Upper lobe of left lung (tissue), 6 donors: ENCODE results near the gene KCNE1. TPM values are rescaled to one million over a fixed set of nuclear protein-coding genes. Genes with fewer than 3 reads are reported as not detected.

Experiments
- ATAC-seq, 2 donors: fragments of 200-7000 bp; cut with Tn5 transposase; one replicate each; pipeline ENCODE4 v1.9.1; 2022; ENCODE audit warnings: mild to moderate bottlenecking in 2 of 2, moderate library complexity in 2 of 2; ENCODE audit not compliant: low FRiP score in 2 of 2
- DNase-seq, 2 donors: peaks; one replicate each; pipeline ENCODE4 v3.0.0-alpha.2; 2019 to 2020
- H3K27ac ChIP-seq, 4 donors: fragments of 200-600 bp; sonication (generic); one replicate each; pipeline ENCODE4 v1.5.1; 2016 to 2019
- H3K27me3 ChIP-seq, 4 donors: fragments of 200-600 bp; sonication (generic); one replicate each; pipeline ENCODE4 v1.5.1; 2017 to 2019
- H3K36me3 ChIP-seq, 4 donors: fragments of 200-600 bp; sonication (generic); one replicate each; pipeline ENCODE4 v1.5.1; 2016 to 2019
- H3K4me1 ChIP-seq, 4 donors: fragments of 200-600 bp; sonication (generic); one replicate each; pipeline ENCODE4 v1.5.1; 2018 to 2019
- H3K4me3 ChIP-seq, 4 donors: fragments of 200-600 bp; sonication (generic); one replicate each; pipeline ENCODE4 v1.5.1; 2017 to 2019; ENCODE audit warnings: mild to moderate bottlenecking in 2 of 4, moderate library complexity in 1 of 4
- H3K9me3 ChIP-seq, 4 donors: fragments of 200-600 bp; sonication (generic); one replicate each; pipeline ENCODE4 v1.5.1; 2018 to 2019
- EP300 ChIP-seq, 4 donors: sonication (generic); formaldehyde crosslinking; IDR thresholded peaks; one replicate each; pipeline ENCODE4 v1.5.1; 2017; ENCODE audit warnings: antibody characterized with exemption in 4 of 4, control low read depth in 2 of 4
- POLR2A ChIP-seq, 4 donors: fragments of 450-650 bp; IDR thresholded peaks; one replicate each; pipeline ENCODE4 v1.5.1; 2016 to 2017; ENCODE audit warnings: antibody characterized with exemption in 4 of 4, mild to moderate bottlenecking in 2 of 4
- POLR2AphosphoS5 ChIP-seq, 2 donors: sonication (generic); formaldehyde crosslinking; IDR thresholded peaks; one replicate each; pipeline ENCODE4 v1.5.1; 2017; ENCODE audit warnings: antibody characterized with exemption in 2 of 2
- WGBS, 2 donors: methylation state at CpG; one replicate each; pipeline ENCODE4 v1.1.5; 2017 to 2018; 5-methylcytosine and 5-hydroxymethylcytosine counted together
- total RNA-seq, 6 donors: library from RNA; depleted of rRNA in 4 of 6; stranded (reverse); fragments of >200 nt in 4 of 6; gene quantifications; one replicate each; pipeline versions ENCODE4 v1.1.0 to v1.2.1, GENCODE V29; 2016 to 2021
- TF ChIP-seq, protein P1 (sequence below), 6 experiments: fragments of 450-650 bp in 4 of 6; fragments of 200-600 bp in 2 of 6; sonication (generic) in 2 of 6; IDR thresholded peaks; one replicate each; pipeline ENCODE4 v1.5.1; 2016 to 2019; ENCODE audit warnings: antibody characterized with exemption in 6 of 6
- donor health status: DM: no; HTN: no; CAD: no; lungs with moderate emphysema.
- donor health status: DM: no; HTN: yes; CAD: no; lungs with severe emphysema.

Gene KCNE1
- total RNA-seq, 6 donors from 2014 or later, result 9.6 to 58.7 (median 19.4) TPM

DNA sequence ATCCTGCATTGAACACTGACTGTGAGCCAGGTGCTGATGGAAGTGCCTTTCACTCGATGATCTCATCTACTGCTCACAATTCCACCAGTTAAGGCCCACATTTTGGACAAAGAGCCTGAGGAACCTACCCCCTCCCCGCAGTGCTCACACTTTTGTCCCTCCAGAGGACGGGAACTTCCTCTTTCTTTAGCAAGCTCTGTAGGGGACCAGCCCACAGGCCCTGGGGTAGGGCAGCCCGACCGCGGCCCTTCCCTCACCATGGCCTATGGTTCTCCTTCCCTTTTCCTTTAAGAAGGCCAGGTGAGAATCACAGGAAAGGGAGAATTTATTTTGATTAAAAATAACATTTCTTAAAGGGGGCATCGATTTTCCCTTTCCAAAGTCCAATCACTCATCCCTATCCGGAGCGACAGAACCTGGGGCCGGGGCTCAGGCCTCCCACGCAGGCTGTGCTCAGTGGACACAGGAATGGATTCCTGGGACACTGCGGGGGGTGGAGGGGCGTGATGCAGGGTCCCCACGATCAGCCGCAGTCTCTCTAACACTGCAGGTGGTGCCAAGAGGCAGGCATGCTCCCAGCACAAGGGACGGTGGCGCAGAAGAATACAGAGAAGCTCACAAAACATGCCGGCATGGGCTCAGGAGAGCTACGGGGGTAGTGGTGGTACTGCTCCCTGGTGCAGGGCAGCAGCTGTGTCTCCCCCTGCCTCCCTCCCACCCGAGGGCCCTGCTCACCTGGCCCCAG lies 8.9 kb upstream of the KCNE1 start:
- Histone ChIP-seq H3K4me3 (no peak overlapping the region), H3K27ac (peak overlapping the region in 2 of 4 donors; percentile 64 to 77), H3K4me1 (peaks cover 32 to 69% (median 54%) of the 10 kb centered on the region in 4 donors), H3K36me3 (peaks cover 0 to 45% (median 19%) of the 10 kb centered on the region in 4 donors), H3K9me3 (no peaks in the 10 kb centered on the region), H3K27me3 (no peaks in the 10 kb centered on the region)
- DNase-seq, result peak; percentile 62 to 70
- 85 to 86% methylated on average over 14 to 20 of the region's 20 CpGs for WGBS, 2 donors
- peak in 1 of 4 donors; percentile 27 for TF ChIP-seq POLR2A (IDR thresholded peaks at IDR 0.05)
- TF ChIP-seq, protein P1, sequence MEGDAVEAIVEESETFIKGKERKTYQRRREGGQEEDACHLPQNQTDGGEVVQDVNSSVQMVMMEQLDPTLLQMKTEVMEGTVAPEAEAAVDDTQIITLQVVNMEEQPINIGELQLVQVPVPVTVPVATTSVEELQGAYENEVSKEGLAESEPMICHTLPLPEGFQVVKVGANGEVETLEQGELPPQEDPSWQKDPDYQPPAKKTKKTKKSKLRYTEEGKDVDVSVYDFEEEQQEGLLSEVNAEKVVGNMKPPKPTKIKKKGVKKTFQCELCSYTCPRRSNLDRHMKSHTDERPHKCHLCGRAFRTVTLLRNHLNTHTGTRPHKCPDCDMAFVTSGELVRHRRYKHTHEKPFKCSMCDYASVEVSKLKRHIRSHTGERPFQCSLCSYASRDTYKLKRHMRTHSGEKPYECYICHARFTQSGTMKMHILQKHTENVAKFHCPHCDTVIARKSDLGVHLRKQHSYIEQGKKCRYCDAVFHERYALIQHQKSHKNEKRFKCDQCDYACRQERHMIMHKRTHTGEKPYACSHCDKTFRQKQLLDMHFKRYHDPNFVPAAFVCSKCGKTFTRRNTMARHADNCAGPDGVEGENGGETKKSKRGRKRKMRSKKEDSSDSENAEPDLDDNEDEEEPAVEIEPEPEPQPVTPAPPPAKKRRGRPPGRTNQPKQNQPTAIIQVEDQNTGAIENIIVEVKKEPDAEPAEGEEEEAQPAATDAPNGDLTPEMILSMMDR (IDR thresholded peaks at IDR 0.05), result no peak
- ATAC-seq, result peak in 1 of 2 donors; percentile 61

DNA sequence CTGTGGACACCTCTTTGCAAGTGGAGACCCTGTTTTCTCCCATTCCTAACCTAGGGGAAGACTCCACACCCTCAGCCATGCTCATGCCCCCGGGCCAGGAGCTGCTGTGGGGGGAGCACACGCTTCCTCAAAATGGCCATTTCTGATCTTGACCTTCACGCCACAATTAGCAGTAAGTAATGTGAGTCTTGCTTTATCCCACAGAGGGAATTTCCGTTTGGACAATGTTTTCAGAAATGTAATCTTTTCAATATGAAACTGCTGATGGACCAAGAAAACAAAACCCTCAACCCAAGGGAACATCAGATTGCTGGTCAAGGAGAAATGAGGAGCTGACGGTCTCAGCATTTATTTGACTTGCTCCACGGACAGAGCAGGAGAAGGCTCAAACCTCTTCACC lies 8.3 kb upstream of the KCNE1 start:
- ATAC-seq (no peak), DNase-seq (no peak)
- Histone ChIP-seq H3K9me3 (no peaks in the 10 kb centered on the region), H3K36me3 (peaks cover 0 to 45% (median 19%) of the 10 kb centered on the region in 4 donors), H3K27me3 (no peaks in the 10 kb centered on the region), H3K27ac (peak overlapping the region in 2 of 4 donors; percentile 64 to 77), H3K4me1 (peaks cover 30 to 69% (median 52%) of the 10 kb centered on the region in 4 donors), H3K4me3 (no peak overlapping the region)
- 78 to 87% methylated on average over 6 of the region's 6 CpGs for WGBS, 2 donors
- TF ChIP-seq, protein P1 (IDR thresholded peaks at IDR 0.05), result no peak
- TF ChIP-seq POLR2A (IDR thresholded peaks at IDR 0.05) (no peak), EP300 (IDR thresholded peaks at IDR 0.05) (no peak)

DNA sequence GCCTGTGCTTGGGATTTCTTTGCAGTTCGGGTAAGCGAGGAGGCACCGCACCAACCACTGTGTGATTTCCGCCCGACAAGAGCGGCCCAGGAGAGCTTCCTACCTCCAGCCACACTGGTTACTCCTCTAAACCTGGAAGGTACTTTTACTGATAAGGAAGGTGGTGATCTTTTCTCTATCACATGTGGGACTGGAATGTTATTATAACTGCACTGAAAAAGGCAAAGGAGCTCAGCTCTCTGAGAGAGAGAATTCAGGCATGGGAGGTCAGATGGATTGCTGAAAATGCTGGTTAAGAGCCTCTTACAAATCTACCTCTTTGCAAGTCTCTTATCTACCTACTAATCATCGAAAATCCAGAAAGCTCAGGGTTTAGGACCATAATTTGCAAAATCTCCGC lies 7.7 kb upstream of the KCNE1 start:
- TF ChIP-seq POLR2AphosphoS5 (IDR thresholded peaks at IDR 0.05) (no peak), EP300 (IDR thresholded peaks at IDR 0.05) (no peak), POLR2A (IDR thresholded peaks at IDR 0.05) (no peak)
- TF ChIP-seq, protein P1 (IDR thresholded peaks at IDR 0.05), result no peak
- DNase-seq (no peak), ATAC-seq (no peak)
- Histone ChIP-seq H3K4me3 (no peak overlapping the region), H3K27me3 (no peaks in the 10 kb centered on the region), H3K9me3 (no peaks in the 10 kb centered on the region), H3K36me3 (peaks cover 0 to 45% (median 19%) of the 10 kb centered on the region in 4 donors), H3K27ac (peak overlapping the region in 2 of 4 donors; percentile 64 to 77), H3K4me1 (peaks cover 27 to 64% (median 47%) of the 10 kb centered on the region in 4 donors)
- 88 to 90% methylated on average over 6 to 8 of the region's 8 CpGs for WGBS, 2 donors

DNA sequence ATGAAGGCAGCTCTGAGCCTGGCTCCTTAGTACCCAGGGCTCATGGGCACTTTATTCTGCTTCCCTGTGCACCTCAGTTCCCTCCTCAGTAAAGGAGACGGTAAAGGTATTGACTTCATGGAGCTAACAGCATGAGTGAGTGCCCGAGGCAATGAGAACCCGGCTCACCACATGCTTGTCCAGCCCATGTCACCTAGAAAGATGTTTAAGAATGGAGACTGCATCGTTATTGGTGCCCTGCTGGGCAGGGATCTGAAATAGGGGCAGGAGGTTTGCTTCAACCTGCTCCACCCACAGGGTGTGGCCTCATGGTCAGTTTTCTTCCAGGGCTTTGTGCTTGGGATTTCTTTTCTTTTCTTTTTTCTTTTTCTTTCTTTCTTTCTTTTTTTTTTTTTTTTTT lies 7.0 kb upstream of the KCNE1 start:
- no peak for ATAC-seq
- TF ChIP-seq EP300 (IDR thresholded peaks at IDR 0.05) (no peak), POLR2AphosphoS5 (IDR thresholded peaks at IDR 0.05) (no peak), POLR2A (IDR thresholded peaks at IDR 0.05) (no peak)
- TF ChIP-seq, protein P1 (IDR thresholded peaks at IDR 0.05), result no peak
- Histone ChIP-seq H3K4me3 (no peak overlapping the region), H3K9me3 (no peaks in the 10 kb centered on the region), H3K36me3 (peaks cover 0 to 45% (median 19%) of the 10 kb centered on the region in 4 donors), H3K4me1 (peaks cover 21 to 57% (median 41%) of the 10 kb centered on the region in 4 donors), H3K27ac (peak overlapping the region in 2 of 4 donors; percentile 42 to 77), H3K27me3 (no peaks in the 10 kb centered on the region)
- no peak for DNase-seq
- 79 to 92% methylated on average over 4 of the region's 4 CpGs for WGBS, 2 donors
